OCI-LY7 (cell line): ENCODE results near the gene AUTS2.

Source experiments
- CTCF ChIP-seq: fragments of 200-600 bp; sonication (generic); conservative IDR thresholded peaks from 2 replicates; pipeline ENCODE4 v1.5.1; 2014; ENCODE audit warnings: mild to moderate bottlenecking, antibody characterized with exemption, low read length, moderate library complexity, mixed read lengths
- EZH2phosphoT487 ChIP-seq: fragments of 200-600 bp; sonication (generic); IDR thresholded peaks from 2 replicates; pipeline ENCODE4 v1.6.1; 2018; ENCODE audit warnings: low read depth, borderline replicate concordance, mild to moderate bottlenecking, mixed run types, antibody characterized with exemption, low read length, moderate library complexity, mixed read lengths

GRCh38 chr7:69743436-69743835 lies 145.2 kb downstream of the AUTS2 start:
- TF ChIP-seq CTCF (no peak), EZH2phosphoT487 (no peak)
